Hypothalamus (tissue), 51 donors: ENCODE results near the gene HES4.
"Not testable (repeated sequence)": the region's sequence is repeated elsewhere in the genome, so short reads cannot be mapped to it uniquely, and the experiment has no call there.

Experiments
- DNase-seq, 51 donors: peaks; one replicate each; lab custom pipeline; 2025; lab: John Stamatoyannopoulos, UW

Gene HES4

GRCh38 chr1:981491-981954 is 18.4 kb downstream of the HES4 start:
- DNase-seq: no peak

DNA sequence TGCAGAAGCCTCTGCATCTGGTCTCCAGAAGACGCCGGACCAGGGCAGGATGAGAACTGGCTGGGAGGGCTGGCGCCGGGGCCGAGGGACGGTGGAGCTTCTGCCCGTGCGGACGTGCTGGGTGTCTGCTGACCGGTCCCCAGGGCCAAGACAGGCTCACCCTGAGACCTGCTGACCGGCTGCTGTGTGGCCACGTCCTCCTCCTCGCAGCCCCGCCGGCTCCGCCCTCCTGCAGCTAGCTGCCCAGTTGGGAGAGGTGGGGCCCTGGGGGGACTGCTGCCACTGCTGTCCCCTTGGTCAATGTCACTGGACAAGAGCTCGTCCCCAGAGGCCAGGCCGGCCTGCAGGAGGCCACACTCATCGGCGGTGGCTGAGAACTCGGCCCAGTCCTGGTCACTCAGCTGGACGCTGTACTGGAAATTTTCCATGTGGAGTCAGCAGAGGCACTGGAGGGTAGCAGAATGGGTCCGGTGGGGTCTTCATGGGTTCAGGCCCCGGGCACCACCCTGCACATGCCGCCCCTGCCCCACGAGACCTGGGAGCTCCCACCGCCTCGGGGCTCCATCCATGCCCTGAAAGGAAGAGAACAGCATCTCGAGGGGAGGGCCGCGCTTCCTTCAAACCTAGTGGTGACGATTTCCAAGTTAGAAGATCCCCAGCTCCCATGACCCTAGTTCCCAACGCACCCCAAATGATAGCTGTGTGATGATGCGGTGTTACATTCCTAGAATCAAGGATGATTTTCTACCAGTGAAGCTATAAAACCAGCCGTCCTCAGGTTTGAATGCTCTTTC is 19.1 kb downstream of the HES4 start:
- DNase-seq: no peak

DNA sequence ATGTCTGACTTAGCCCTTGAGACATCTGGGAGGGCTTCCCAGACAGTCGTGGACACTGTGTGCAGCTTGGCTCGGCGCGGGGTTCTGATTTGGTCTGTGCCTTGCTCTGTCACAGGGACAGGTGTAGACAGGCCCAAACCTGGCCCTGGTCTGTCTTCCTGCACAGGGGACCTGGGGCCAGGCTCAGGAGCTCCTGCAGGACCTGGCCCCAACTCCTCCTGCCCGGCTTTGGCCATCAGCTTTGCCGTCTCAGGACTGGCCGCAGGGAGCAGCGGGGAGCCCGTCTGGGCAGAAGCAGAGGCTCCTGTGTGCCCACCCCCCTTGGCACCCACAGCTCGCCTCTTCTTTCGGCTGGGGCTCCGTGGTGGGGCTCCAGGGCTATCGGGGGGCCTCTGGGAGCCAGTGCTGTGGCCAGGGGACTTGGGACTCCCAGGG is 19.7 kb downstream of the HES4 start:
- DNase-seq: no peak

GRCh38 chr1:979744-980072 is 20.2 kb downstream of the HES4 start:
- no peak for DNase-seq

- DNase-seq: no peak
These were observed 20.8 kb downstream of the HES4 start for GRCh38 chr1:978835-979743.

GRCh38 chr1:978069-978834 is 21.6 kb downstream of the HES4 start:
- no peak for DNase-seq

GRCh38 chr1:976791-977190 is 23.1 kb downstream of the HES4 start:
- not testable (repeated sequence) for DNase-seq

GRCh38 chr1:975896-976683 is 23.8 kb downstream of the HES4 start:
- DNase-seq: peak in 8 of 51 donors; percentile 10 to 65 (median 34)

GRCh38 chr1:975365-975764 is 24.5 kb downstream of the HES4 start:
- no peak for DNase-seq

- no peak for DNase-seq
These were observed 25.1 kb downstream of the HES4 start for GRCh38 chr1:974687-975328.

- no peak for DNase-seq
These were observed 25.6 kb downstream of the HES4 start for GRCh38 chr1:974293-974640.

DNA sequence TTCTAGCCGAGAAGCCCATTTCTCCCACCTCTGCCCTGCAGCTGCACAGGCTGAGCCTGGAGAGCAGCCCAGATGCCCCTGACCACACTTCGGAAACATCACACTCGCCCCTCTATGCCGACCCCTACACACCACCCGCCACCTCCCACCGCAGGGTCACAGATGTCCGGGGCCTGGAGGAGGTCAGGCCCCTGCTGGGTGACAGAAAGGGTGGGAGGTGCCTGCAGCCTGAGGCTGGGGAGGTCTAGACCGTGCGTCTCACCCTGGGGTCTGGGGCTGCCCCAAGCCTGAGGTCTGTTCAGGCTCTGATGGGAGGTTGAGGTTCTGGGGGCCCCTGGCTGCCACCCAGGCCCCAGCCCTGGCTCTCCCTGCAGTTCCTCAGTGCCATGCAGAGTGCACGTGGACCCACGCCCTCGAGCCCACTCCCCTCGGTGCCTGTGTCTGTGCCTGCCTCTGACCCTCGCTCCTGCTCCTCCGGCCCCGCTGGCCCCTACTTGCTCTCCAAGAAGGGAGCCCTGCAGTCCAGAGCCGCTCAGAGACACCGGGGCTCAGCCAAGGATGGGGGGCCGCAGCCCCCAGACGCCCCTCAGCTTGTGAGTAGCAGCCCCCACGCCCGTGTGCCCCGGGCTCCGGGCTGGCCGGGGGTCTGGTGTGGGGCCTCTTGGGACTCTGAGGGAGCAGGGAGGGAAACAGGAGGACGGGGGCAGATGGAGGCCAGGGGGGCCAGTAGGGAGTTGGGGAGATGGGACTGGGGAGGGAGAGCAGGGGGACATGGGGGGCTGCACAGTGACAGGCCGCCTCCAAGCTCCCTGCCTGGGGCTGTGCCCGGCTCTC is 26.2 kb downstream of the HES4 start:
- no peak for DNase-seq

DNA sequence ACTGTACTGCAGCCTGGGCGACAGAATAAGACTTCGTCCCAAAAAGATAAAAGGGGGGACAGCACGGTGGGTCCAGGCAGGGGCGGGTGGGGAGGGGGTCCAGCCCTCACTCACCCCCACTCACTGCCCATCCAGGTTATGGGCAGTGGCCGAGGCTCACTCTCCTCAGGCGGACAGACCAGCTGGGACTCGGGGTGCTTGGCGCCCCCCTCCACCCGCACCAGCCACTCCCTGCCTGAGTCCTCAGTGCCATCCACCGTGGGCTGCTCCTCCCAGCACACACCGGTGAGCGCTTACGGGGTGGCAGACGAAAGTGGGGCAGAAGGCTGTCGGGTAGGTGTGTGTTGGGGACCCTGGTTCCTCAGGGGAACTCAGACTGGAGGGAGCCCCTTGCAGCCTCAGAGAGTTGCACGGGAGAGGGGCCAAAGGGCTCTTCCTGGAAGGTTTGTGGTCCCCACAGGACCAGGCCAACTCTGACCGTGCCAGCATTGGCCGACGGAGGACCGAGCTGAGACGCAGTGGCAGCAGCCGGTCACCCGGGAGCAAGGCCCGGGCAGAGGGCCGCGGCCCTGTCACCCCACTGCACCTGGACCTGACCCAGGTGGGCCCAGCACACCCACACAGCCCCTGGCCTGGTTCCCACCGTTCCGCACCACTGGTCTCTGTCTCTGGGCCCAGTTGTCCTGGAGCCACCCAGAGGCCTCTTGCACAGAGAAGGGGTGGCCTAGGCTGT is 27.0 kb downstream of the HES4 start:
- no peak for DNase-seq

- DNase-seq: no peak
These were observed 28.0 kb downstream of the HES4 start for GRCh38 chr1:971751-972506.

DNA sequence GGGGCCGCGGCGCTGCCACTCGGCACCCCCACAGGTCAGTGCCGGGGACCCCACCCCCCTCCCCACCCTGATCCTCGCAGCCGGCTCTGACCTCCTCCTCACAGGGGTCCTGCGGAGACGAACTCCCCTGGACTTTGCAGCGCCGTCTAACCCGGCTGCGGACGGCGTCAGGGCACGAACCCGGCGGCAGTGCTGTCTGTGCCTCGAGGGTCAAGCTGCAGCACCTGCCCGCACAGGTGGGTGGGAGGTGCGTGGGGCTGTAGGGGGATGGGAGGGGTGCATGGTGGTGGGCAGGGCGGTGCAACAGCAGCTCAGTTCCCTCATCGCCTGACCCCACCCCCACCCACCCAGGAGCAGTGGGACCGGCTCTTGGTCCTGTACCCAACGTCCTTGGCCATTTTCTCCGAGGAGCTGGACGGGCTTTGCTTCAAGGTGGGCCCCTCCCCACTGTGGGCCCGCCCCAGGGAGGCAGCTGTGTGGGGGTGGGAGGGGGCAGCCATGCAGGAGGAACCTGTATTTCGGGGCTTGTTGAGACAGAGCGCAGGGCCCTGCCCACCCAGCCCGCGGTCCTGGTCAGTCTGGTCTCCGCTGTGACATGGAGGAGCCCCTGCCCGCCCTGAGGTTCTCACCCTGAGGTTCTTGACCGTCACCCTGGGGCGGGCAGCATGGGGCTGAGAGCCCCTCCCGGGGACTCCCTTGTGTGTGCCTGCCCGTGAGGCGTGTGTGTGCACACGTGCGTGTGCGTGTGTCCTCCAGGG is 28.7 kb downstream of the HES4 start:
- no peak for DNase-seq

DNA sequence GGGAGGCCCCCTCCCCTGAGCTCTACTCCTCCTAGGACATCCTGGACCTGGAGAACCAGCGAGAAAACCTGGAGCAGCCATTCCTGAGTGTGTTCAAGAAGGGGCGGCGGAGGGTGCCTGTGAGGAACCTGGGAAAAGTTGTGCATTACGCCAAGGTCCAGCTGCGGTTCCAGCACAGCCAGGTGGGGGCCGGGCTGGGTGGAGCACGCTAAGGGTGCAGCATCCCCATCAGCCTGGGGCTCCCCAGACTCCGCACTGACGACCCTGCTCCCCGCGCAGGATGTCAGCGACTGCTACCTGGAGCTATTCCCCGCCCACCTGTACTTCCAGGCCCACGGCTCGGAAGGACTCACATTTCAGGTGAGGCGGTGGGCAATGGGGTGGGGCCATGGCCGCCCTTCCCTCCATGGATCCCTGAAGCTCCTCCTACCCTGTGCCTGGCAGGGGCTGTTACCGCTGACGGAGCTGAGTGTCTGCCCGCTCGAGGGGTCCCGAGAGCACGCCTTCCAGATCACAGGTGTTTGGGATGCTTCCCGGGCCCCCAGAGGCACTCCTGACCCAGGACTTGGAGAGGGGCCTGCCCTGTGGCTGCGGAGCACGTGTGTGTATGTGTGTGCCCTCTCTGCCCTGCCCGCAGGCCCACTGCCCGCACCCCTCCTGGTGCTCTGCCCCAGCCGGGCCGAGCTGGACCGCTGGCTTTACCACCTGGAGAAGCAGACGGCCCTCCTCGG is 29.5 kb downstream of the HES4 start:
- no peak for DNase-seq
